IMR-90 (cell line): ENCODE measurements around the gene RRN3. TPM values are rescaled to one million over a fixed set of nuclear protein-coding genes. Genes with fewer than 3 reads are reported as not detected.
"Not testable (repeated sequence)": the region's sequence is repeated elsewhere in the genome, so short reads cannot be mapped to it uniquely, and the experiment has no call there.

Experiments used
- ATAC-seq: fragments of 200-7000 bp; cut with Tn5 transposase; 2 replicates; pipeline ENCODE4 v1.9.1; 2020; ENCODE audit warnings: low read depth, mild to moderate bottlenecking, moderate library complexity
- BruUV-seq: library from RNA; stranded (reverse); fragments of 400-500 nt; replicated peaks from 2 replicates; lab custom pipeline; 2021; lab: Mats Ljungman, UMichigan
- CTCF ChIA-PET: fragments of 300-600 bp; formaldehyde crosslinking; extraction: SDS; loops from one replicate; lab custom pipeline; 2021; ENCODE audit warnings: antibody characterized with exemption; lab: Yijun Ruan, JAX
- POLR2A ChIA-PET: fragments of 300-600 bp; sonication (Branson Sonifier 250); formaldehyde crosslinking; loops from one replicate; lab custom pipeline; 2022; ENCODE audit warnings: antibody characterized with exemption; ENCODE audit not compliant: unreplicated experiment; lab: Charles Lee
- DNase-seq: peaks from one replicate; pipeline ENCODE4 v3.0.0; 2013
- H2AFZ ChIP-seq: replicated peaks from 2 replicates; pipeline ENCODE3; 2013; ENCODE audit warnings: low read length, mild to moderate bottlenecking; ENCODE audit not compliant: poor library complexity
- H2AK5ac ChIP-seq: 2 replicates; pipeline ENCODE4 v1.6.1; 2013; ENCODE audit warnings: low read depth, low read length, inconsistent platforms
- H2AK9ac ChIP-seq: replicated peaks from 2 replicates; pipeline ENCODE3; 2013; ENCODE audit warnings: mild to moderate bottlenecking, low read depth, low read length, moderate library complexity; ENCODE audit not compliant: poor library complexity
- H2BK120ac ChIP-seq: 2 replicates; pipeline ENCODE4 v1.6.1; 2013; ENCODE audit warnings: low read depth, low read length, inconsistent platforms
- H2BK15ac ChIP-seq: 3 replicates; pipeline ENCODE4 v1.6.1; 2013; ENCODE audit warnings: low read depth, low read length, inconsistent platforms
- H2BK20ac ChIP-seq: 2 replicates; pipeline ENCODE4 v1.6.1; 2013; ENCODE audit warnings: low read depth, mild to moderate bottlenecking, inconsistent platforms, low read length, moderate library complexity
- H2BK5ac ChIP-seq: 2 replicates; pipeline ENCODE4 v1.6.1; 2013; ENCODE audit warnings: mild to moderate bottlenecking, low read depth, low read length, inconsistent platforms; ENCODE audit not compliant: poor library complexity, severe bottlenecking
- H3K14ac ChIP-seq: replicated peaks from 2 replicates; pipeline ENCODE4 v1.6.1; 2013; ENCODE audit warnings: low read depth, low read length, inconsistent platforms
- H3K18ac ChIP-seq: 2 replicates; pipeline ENCODE4 v1.6.1; 2013; ENCODE audit warnings: low read depth, low read length, control low read depth
- H3K23ac ChIP-seq: 2 replicates; pipeline ENCODE4 v1.6.1; 2013; ENCODE audit warnings: low read depth, low read length, inconsistent platforms
- H3K27ac ChIP-seq: 2 replicates; pipeline ENCODE4 v1.5.1; 2013; ENCODE audit warnings: mild to moderate bottlenecking, control low read depth, low read length; ENCODE audit not compliant: insufficient read depth
- H3K27me3 ChIP-seq: 2 replicates; pipeline ENCODE4 v1.6.1; 2013; ENCODE audit warnings: low read length; ENCODE audit not compliant: control insufficient read depth, insufficient read depth
- H3K36me3 ChIP-seq: 2 replicates; pipeline ENCODE4 v1.6.1; 2013; ENCODE audit warnings: low read length, mixed read lengths; ENCODE audit not compliant: control insufficient read depth, insufficient read depth
- H3K4ac ChIP-seq: 2 replicates; pipeline ENCODE4 v1.6.1; 2013; ENCODE audit warnings: low read depth, low read length, inconsistent platforms
- H3K4me1 ChIP-seq: 2 replicates; pipeline ENCODE4 v1.6.1; 2013; ENCODE audit warnings: low read length, mixed read lengths; ENCODE audit not compliant: control insufficient read depth, insufficient read depth
- H3K4me2 ChIP-seq: 2 replicates; pipeline ENCODE4 v1.6.1; 2013; ENCODE audit warnings: low read depth, mild to moderate bottlenecking, control low read depth, low read length, moderate library complexity
- H3K4me3 ChIP-seq: 2 replicates; pipeline ENCODE4 v1.5.1; 2013; ENCODE audit warnings: low read depth, mild to moderate bottlenecking, control low read depth, low read length, moderate library complexity; ENCODE audit not compliant: insufficient read depth
- H3K56ac ChIP-seq: 2 replicates; pipeline ENCODE4 v1.6.1; 2013; ENCODE audit warnings: low read length, inconsistent platforms; ENCODE audit not compliant: insufficient read depth; ENCODE audit errors: extremely low read depth
- H3K79me1 ChIP-seq, 2 experiments: 2 replicates each; pipeline ENCODE4 v1.6.1; 2013; ENCODE audit warnings: low read length in 2 of 2, inconsistent platforms in 1 of 2, low read depth in 1 of 2
- H3K9ac ChIP-seq: 2 replicates; pipeline ENCODE4 v1.6.1; 2013; ENCODE audit warnings: low read depth, low read length, control low read depth
- H3K9me1 ChIP-seq: 2 replicates; pipeline ENCODE4 v1.6.1; 2013; ENCODE audit warnings: low read length, inconsistent platforms; ENCODE audit not compliant: insufficient read depth
- H3K9me3 ChIP-seq: 2 replicates; pipeline ENCODE4 v1.6.1; 2013; ENCODE audit warnings: low read length; ENCODE audit not compliant: control insufficient read depth, insufficient read depth
- H4K20me1 ChIP-seq: 2 replicates; pipeline ENCODE4 v1.6.1; 2013; ENCODE audit warnings: low read length, inconsistent platforms; ENCODE audit not compliant: insufficient read depth
- H4K5ac ChIP-seq: 2 replicates; pipeline ENCODE4 v1.6.1; 2013; ENCODE audit warnings: mild to moderate bottlenecking, low read depth, low read length, control low read depth
- H4K8ac ChIP-seq, 2 experiments: 2 replicates each; pipeline ENCODE4 v1.6.1; 2013; ENCODE audit warnings: low read depth in 2 of 2, low read length in 2 of 2, control low read depth in 1 of 2, inconsistent platforms in 1 of 2
- H4K91ac ChIP-seq: 2 replicates; pipeline ENCODE4 v1.6.1; 2013; ENCODE audit warnings: low read depth, low read length, inconsistent platforms; ENCODE audit not compliant: insufficient read depth
- WGBS, 2 experiments: methylation state at CpG; one replicate each; pipeline versions ENCODE4 v1.1.5 to v1.1.7; 2013; ENCODE audit warnings: missing lambda C conversion rate in 2 of 2; ENCODE audit not compliant: insufficient read length in 1 of 2; ENCODE audit errors: extremely low coverage in 2 of 2; 5-methylcytosine and 5-hydroxymethylcytosine counted together
- dilution Hi-C: fragments of 300-500 bp; cut with HindIII; formaldehyde crosslinking; loops from one replicate; pipeline ENCODE4 v1.14.3; 2018; ENCODE audit warnings: low sequenced_read_pairs; ENCODE audit not compliant: unreplicated experiment
- in situ Hi-C: fragments of 300-500 bp; cut with MboI; formaldehyde crosslinking; loops from 3 replicates; pipeline ENCODE4 v1.14.3; 2019; ENCODE audit warnings: low sequenced_read_pairs, inconsistent platforms, mixed read lengths
- intact Hi-C: fragments of 100-400 bp; cut with micrococcal nuclease; formaldehyde crosslinking; loops from 2 replicates; pipeline ENCODE4 v1.10.0; 2022
- polyA plus RNA-seq, 3 experiments: library from polyadenylated mRNA; depleted of rRNA; stranded (reverse); fragments of >200 nt; gene quantifications; 2 replicates each; pipeline ENCODE4 v1.2.3, GENCODE V29; 2012; ENCODE audit warnings: low replicate concordance in 1 of 3
- total RNA-seq: library from RNA; depleted of rRNA; stranded (reverse); fragments of >200 nt; gene quantifications from 2 replicates; pipeline ENCODE4 v1.2.3, GENCODE V29; 2012

The RRN3 gene
- total and polyA plus RNA-seq, 2 of the 4 experiments (the other 2 are of a cell fraction), result 22.1 to 47.7 TPM

DNA sequence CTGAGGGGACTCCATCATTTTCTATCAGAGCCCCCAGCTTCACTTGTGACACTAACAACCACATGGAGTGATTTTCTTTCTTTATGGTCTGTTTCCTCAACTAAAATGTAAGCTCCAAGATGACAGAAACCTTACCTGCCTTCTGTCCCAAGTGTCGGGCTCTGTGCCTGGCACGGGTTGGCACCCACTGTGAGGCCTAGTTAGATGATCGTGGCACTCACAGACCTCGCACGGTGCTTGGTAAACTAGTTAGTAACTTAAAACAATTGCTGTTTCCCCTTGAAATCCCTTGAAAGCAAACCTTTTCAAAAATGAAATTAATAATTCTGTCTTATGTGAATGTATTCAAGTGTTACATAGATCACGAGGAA lies 65.7 kb downstream of the RRN3 start:
- H3K4me3 ChIP-seq, H3K4ac ChIP-seq, H3K9me3 ChIP-seq, CTCF ChIA-PET, H3K27ac ChIP-seq, in situ Hi-C loops, H2BK120ac ChIP-seq, POLR2A ChIA-PET, H4K5ac ChIP-seq, BruUV-seq, H3K9ac ChIP-seq, H4K8ac ChIP-seq, H3K14ac ChIP-seq, H2AFZ ChIP-seq, H2BK5ac ChIP-seq, intact Hi-C loops, H3K56ac ChIP-seq, H3K23ac ChIP-seq, H2BK15ac ChIP-seq, H4K91ac ChIP-seq, H2BK20ac ChIP-seq, H2AK9ac ChIP-seq, H3K9me1 ChIP-seq, H3K27me3 ChIP-seq, ATAC-seq, H3K18ac ChIP-seq, dilution Hi-C loops, H3K4me2 ChIP-seq, DNase-seq, H3K4me1 ChIP-seq, H2AK5ac ChIP-seq: not testable (repeated sequence)
- Histone ChIP-seq H4K20me1 (peaks cover 42% of the 10 kb centered on the region), H3K79me1 (peaks cover 11 to 49% of the 10 kb centered on the region in 2 experiments; a peak in 3 of 4 replicates), H3K36me3 (peaks cover 49% of the 10 kb centered on the region)
- 100% methylated on average over 1 of the region's 6 CpGs; no CpG with 5 or more reads in 1 of the 2 experiments for WGBS, 2 experiments

DNA sequence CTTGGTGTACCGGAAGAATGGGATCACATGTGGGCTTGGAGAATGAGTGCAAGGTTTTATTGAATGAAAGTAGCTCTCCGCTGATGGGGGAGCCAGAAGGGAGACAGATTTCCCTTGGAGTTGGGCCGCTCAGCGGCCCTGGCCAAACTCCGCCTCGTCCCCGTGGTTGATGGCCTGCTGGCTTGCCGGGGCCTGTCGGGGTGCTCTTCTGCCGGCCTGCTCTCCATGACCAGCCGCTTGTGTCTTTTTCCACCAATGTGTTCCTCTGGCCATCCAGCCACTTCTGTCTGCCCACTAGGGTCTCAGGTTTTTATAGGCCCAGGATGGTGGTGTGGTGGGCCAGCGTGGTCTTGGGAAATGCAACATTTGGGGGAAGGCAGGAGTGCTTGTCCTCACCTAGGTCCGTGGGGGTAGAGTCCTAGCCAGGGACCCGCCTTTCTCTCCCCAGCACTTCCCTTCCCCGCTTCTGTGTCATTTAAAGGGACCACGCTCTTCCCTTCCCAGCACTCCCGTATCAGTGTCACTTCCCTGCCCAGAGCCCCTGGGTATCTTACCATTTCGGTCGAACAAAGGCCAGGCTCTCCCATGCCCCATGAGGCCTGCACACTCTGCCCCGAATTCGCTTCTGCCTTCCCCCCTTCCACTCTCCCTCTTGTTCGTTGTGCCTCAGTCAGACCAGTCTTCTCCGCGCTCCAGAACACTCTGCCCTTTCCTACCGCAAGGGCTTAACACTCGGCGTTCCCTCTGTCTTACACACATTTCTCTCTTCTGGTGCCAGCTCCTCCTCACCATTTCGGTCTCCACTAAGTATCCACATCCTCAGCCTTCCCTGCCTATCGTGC lies 66.3 kb downstream of the RRN3 start:
- H3K4ac ChIP-seq, H2AK5ac ChIP-seq, POLR2A ChIA-PET, H2BK20ac ChIP-seq, DNase-seq, H4K5ac ChIP-seq, H3K14ac ChIP-seq, H3K23ac ChIP-seq, H2BK15ac ChIP-seq, H3K9me1 ChIP-seq, ATAC-seq, H3K9ac ChIP-seq, H2AK9ac ChIP-seq, H3K4me3 ChIP-seq, H3K27ac ChIP-seq, H2AFZ ChIP-seq, CTCF ChIA-PET, H2BK120ac ChIP-seq, H4K8ac ChIP-seq, H4K91ac ChIP-seq, dilution Hi-C loops, in situ Hi-C loops, H3K4me2 ChIP-seq, H3K18ac ChIP-seq, H2BK5ac ChIP-seq, intact Hi-C loops, H3K9me3 ChIP-seq, BruUV-seq, H3K4me1 ChIP-seq, H3K56ac ChIP-seq, H3K27me3 ChIP-seq: not testable (repeated sequence)
- H3K79me1 ChIP-seq, result peaks cover 11 to 54% of the 10 kb centered on the region in 2 experiments; a peak in 3 of 4 replicates
- WGBS, 2 experiments, result 89% methylated on average over 23 of the region's 29 CpGs; no CpG with 5 or more reads in 1 of the 2 experiments
- peaks cover 46% of the 10 kb centered on the region for H3K36me3 ChIP-seq
- H4K20me1 ChIP-seq, result peaks cover 42% of the 10 kb centered on the region
